Right lobe of liver (tissue), 4 donors: ENCODE measurements around the gene PUM2.

Experiments used
- CTCF ChIP-seq, 4 donors: fragments of 200-600 bp in 3 of 4; fragments of 450-650 bp in 1 of 4; IDR thresholded peaks; one replicate each; pipeline versions ENCODE4 v1.5.1 to v1.8.0; 2016 to 2022; ENCODE audit warnings: antibody characterized with exemption in 4 of 4, mild to moderate bottlenecking in 2 of 4
- POLR2A ChIP-seq: fragments of 450-650 bp; IDR thresholded peaks from one replicate; pipeline ENCODE4 v1.6.1; 2017; ENCODE audit warnings: antibody characterized with exemption, mild to moderate bottlenecking
- donor health status: DM: no; HTN: no; CAD: no.
- donor health status: DM: no; HTN: no; CAD: no.
- donor health status: DM: no; HTN: yes; CAD: no.

- no peak for TF ChIP-seq CTCF (IDR thresholded peaks at IDR 0.05)
- no peak for TF ChIP-seq POLR2A
Observed at GRCh38 chr2:20309001-20309400, 41.6 kb downstream of the PUM2 start.
